Posterior vena cava (tissue), 2 donors: Measurements from ENCODE around the gene CBLC. TPM values are rescaled to one million over a fixed set of nuclear protein-coding genes. Genes with fewer than 3 reads are reported as not detected.
"Not testable (repeated sequence)": the region's sequence is repeated elsewhere in the genome, so short reads cannot be mapped to it uniquely, and the experiment has no call there.

ENCODE experiments used
- DNase-seq: peaks from one replicate; pipeline ENCODE4 v3.0.0-alpha.2; 2020; ENCODE audit warnings: low spot score
- intact Hi-C, 2 donors: fragments of 100-400 bp; cut with DNase I; formaldehyde crosslinking; loops; one replicate each; pipeline versions ENCODE4 v1.14.1 to v1.14.2; 2022 to 2023
- total RNA-seq, 2 donors: library from RNA; stranded (reverse); fragmentation: NEBNext Ultra II Directional; extraction: Animal tissue kit (Norgen Biotek cat#: 25700); gene quantifications; one replicate each; pipeline ENCODE4 v1.2.1, GENCODE V29; 2021
- donor health status: DM: yes; HTN: yes; CAD: no.
- donor health status: DM: yes; HTN: yes; CAD: no.

The CBLC gene
- total RNA-seq, 2 donors from 2014 or later = not detected

GRCh38 chr19:44758596-44758995 lies 19.1 kb upstream of the CBLC start:
- no peak for DNase-seq
- intact Hi-C loops = no loop called here

GRCh38 chr19:44759083-44759804 lies 18.4 kb upstream of the CBLC start:
- intact Hi-C loops = no loop called here
- DNase-seq = no peak

- no peak for DNase-seq
- intact Hi-C loops = no loop called here
Measured at GRCh38 chr19:44762038-44762437, 15.7 kb upstream of the CBLC start.

- intact Hi-C loops = no loop called here
Measured at GRCh38 chr19:44765033-44765948, 12.4 kb upstream of the CBLC start.

GRCh38 chr19:44765949-44766335 lies 11.7 kb upstream of the CBLC start:
- intact Hi-C loops = no loop called here

More at GRCh38 chr19:44765033-44765948, 12.4 kb upstream of the CBLC start:
- DNase-seq = no peak

GRCh38 chr19:44767295-44768180 lies 10.2 kb upstream of the CBLC start:
- intact Hi-C loops = no loop called here
- no peak for DNase-seq

More at GRCh38 chr19:44765949-44766335, 11.7 kb upstream of the CBLC start:
- DNase-seq = no peak

GRCh38 chr19:44770550-44771257 lies 7.0 kb upstream of the CBLC start:
- intact Hi-C loops = loop anchor here (1.0 to 5.0 kb wide), 2 partner anchors 43 to 46 kb away; no protein-coding TSS in a partner anchor
- peak; percentile 97 for DNase-seq

GRCh38 chr19:44772144-44772543 lies 5.5 kb upstream of the CBLC start:
- DNase-seq = not testable (repeated sequence)
- intact Hi-C loops = loop anchor here in 1 of 2 donors (5.0 kb wide), 1 partner anchor 45 kb away; no protein-coding TSS in a partner anchor

- intact Hi-C loops = loop anchor here in 1 of 2 donors (5.0 kb wide), 1 partner anchor 46 kb away; no protein-coding TSS in a partner anchor
- no peak for DNase-seq
Measured at GRCh38 chr19:44772959-44773358, 4.7 kb upstream of the CBLC start.

GRCh38 chr19:44775676-44776240 lies 1.9 kb upstream of the CBLC start:
- DNase-seq = no peak
- intact Hi-C loops = no loop called here

GRCh38 chr19:44776402-44777096 lies 1.1 kb upstream of the CBLC start:
- DNase-seq = no peak
- intact Hi-C loops = no loop called here

GRCh38 chr19:44779150-44779549 lies 1.5 kb downstream of the CBLC start:
- DNase-seq = no peak
- intact Hi-C loops = no loop called here

- DNase-seq, intact Hi-C loops: not testable (repeated sequence)
Measured at GRCh38 chr19:44781694-44782093, 4.0 kb downstream of the CBLC start.

- no peak for DNase-seq
- intact Hi-C loops = no loop called here
Measured at GRCh38 chr19:44782729-44783128, 5.0 kb downstream of the CBLC start.

GRCh38 chr19:44783545-44783944 lies 5.9 kb downstream of the CBLC start:
- intact Hi-C loops = no loop called here

GRCh38 chr19:44785271-44785670 lies 7.6 kb downstream of the CBLC start:
- no peak for DNase-seq
- intact Hi-C loops = no loop called here

More at GRCh38 chr19:44783545-44783944, 5.9 kb downstream of the CBLC start:
- no peak for DNase-seq

- no peak for DNase-seq
- intact Hi-C loops = no loop called here
Measured at GRCh38 chr19:44785993-44786392, 8.3 kb downstream of the CBLC start.

- intact Hi-C loops = no loop called here
Measured at GRCh38 chr19:44788971-44789370, 11.3 kb downstream of the CBLC start.

More at GRCh38 chr19:44788971-44789370, 11.3 kb downstream of the CBLC start:
- no peak for DNase-seq
